OCI-LY1 (cell line): ENCODE data around the gene FSTL5.

Experiments
- H2AFZ ChIP-seq: fragments of 200-600 bp; sonication (generic), shearing (Covaris generic); 2 replicates; pipeline ENCODE4 v1.6.0; 2014; ENCODE audit warnings: antibody characterized with exemption, mild to moderate bottlenecking, low read length
- H3F3A ChIP-seq: fragments of 200-600 bp; sonication (generic), shearing (Covaris generic); 2 replicates; pipeline ENCODE4 v1.6.0; 2014; ENCODE audit warnings: mild to moderate bottlenecking, antibody characterized with exemption, low read length, moderate library complexity; ENCODE audit not compliant: insufficient read depth
- H3K27ac ChIP-seq: fragments of 200-600 bp; sonication (generic); 2 replicates; pipeline ENCODE4 v1.5.1; 2014; ENCODE audit warnings: low read length, mixed run types, mild to moderate bottlenecking, low read depth; ENCODE audit not compliant: poor library complexity, severe bottlenecking
- H3K27me3 ChIP-seq: fragments of 200-600 bp; sonication (generic); 2 replicates; pipeline ENCODE4 v1.6.0; 2014; ENCODE audit warnings: antibody characterized with exemption, mild to moderate bottlenecking, low read length, moderate library complexity; ENCODE audit not compliant: insufficient read depth
- H3K36me3 ChIP-seq: fragments of 200-600 bp; sonication (generic); 2 replicates; pipeline ENCODE4 v1.6.1; 2014; ENCODE audit warnings: mild to moderate bottlenecking, antibody characterized with exemption, low read length, moderate library complexity, mixed read lengths; ENCODE audit not compliant: insufficient read depth
- H3K4me1 ChIP-seq: fragments of 200-600 bp; sonication (generic); 2 replicates; pipeline ENCODE4 v1.5.1; 2014; ENCODE audit warnings: mild to moderate bottlenecking, low read length, moderate library complexity; ENCODE audit not compliant: insufficient read depth, severe bottlenecking
- H3K4me2 ChIP-seq: fragments of 200-600 bp; sonication (generic), shearing (Covaris generic); 2 replicates; pipeline ENCODE4 v1.6.1; 2014; ENCODE audit warnings: low read length
- H3K4me3 ChIP-seq: fragments of 200-600 bp; sonication (generic); 2 replicates; pipeline ENCODE4 v1.5.1; 2014; ENCODE audit warnings: low read length, low read depth, mild to moderate bottlenecking, mixed read lengths; ENCODE audit not compliant: poor library complexity, severe bottlenecking
- H3K79me2 ChIP-seq: fragments of 200-600 bp; shearing (Covaris generic); 2 replicates; pipeline ENCODE4 v1.6.1; 2016; ENCODE audit warnings: mixed run types, low read length, mixed read lengths; ENCODE audit not compliant: insufficient read depth
- H3K9ac ChIP-seq: fragments of 200-600 bp; sonication (generic), shearing (Covaris generic); 2 replicates; pipeline ENCODE4 v1.6.1; 2014; ENCODE audit warnings: mild to moderate bottlenecking, low read length, mixed read lengths
- H3K9me2 ChIP-seq: fragments of 200-600 bp; sonication (generic), shearing (Covaris generic); 2 replicates; pipeline ENCODE4 v1.6.1; 2014; ENCODE audit warnings: low read depth, mild to moderate bottlenecking, low read length, mixed read lengths
- H3K9me3 ChIP-seq: fragments of 200-600 bp; shearing (Covaris generic); 2 replicates; pipeline ENCODE4 v1.6.1; 2014; ENCODE audit warnings: low read length, mixed read lengths
- H4K20me1 ChIP-seq: fragments of 200-600 bp; sonication (generic), shearing (Covaris generic); 2 replicates; pipeline ENCODE4 v1.6.0; 2016; ENCODE audit warnings: mild to moderate bottlenecking, low read length; ENCODE audit not compliant: insufficient read depth
- CTCF ChIP-seq: fragments of 200-600 bp; sonication (generic), shearing (Covaris generic); IDR thresholded peaks from 2 replicates; pipeline ENCODE4 v1.5.1; 2017; ENCODE audit warnings: mild to moderate bottlenecking, antibody characterized with exemption, low read length, moderate library complexity, mixed read lengths
- EZH2 ChIP-seq: fragments of 200-600 bp; sonication (generic), shearing (Covaris generic); IDR thresholded peaks from 2 replicates; pipeline ENCODE4 v1.8.0; 2017; ENCODE audit warnings: borderline replicate concordance, mixed run types, mild to moderate bottlenecking, antibody characterized with exemption, low read length, moderate library complexity, mixed read lengths

Gene FSTL5

GRCh38 chr4:161892951-161893350 is 270.8 kb downstream of the FSTL5 start:
- no peaks in the 10 kb centered on the region for H3K79me2 ChIP-seq
- no peaks in the 10 kb centered on the region for H3K9me2 ChIP-seq
- no peaks in the 10 kb centered on the region for H3K27me3 ChIP-seq

GRCh38 chr4:161883157-161883556 is 280.6 kb downstream of the FSTL5 start:
- Histone ChIP-seq H3K9me2 (no peaks in the 10 kb centered on the region), H3F3A (no peaks in the 10 kb centered on the region), H4K20me1 (no peaks in the 10 kb centered on the region), H3K27ac (no peak overlapping the region), H2AFZ (no peak overlapping the region), H3K27me3 (no peaks in the 10 kb centered on the region), H3K9ac (no peak overlapping the region), H3K4me1 (no peaks in the 10 kb centered on the region), H3K4me2 (no peak overlapping the region), H3K4me3 (no peak overlapping the region), H3K9me3 (no peaks in the 10 kb centered on the region), H3K36me3 (no peaks in the 10 kb centered on the region), H3K79me2 (no peaks in the 10 kb centered on the region)
- TF ChIP-seq EZH2 = no peak
- TF ChIP-seq CTCF = no peak

More at GRCh38 chr4:161892951-161893350, 270.8 kb downstream of the FSTL5 start:
- Histone ChIP-seq H3K4me3 (no peak overlapping the region), H3K4me1 (no peaks in the 10 kb centered on the region), H2AFZ (no peak overlapping the region), H3F3A (no peaks in the 10 kb centered on the region), H3K27ac (no peak overlapping the region), H3K4me2 (no peak overlapping the region), H4K20me1 (no peaks in the 10 kb centered on the region), H3K36me3 (no peaks in the 10 kb centered on the region), H3K9ac (no peak overlapping the region), H3K9me3 (no peaks in the 10 kb centered on the region)
- TF ChIP-seq EZH2 = no peak
- TF ChIP-seq CTCF = no peak

- no peaks in the 10 kb centered on the region for H3K9me3 ChIP-seq
- no peak overlapping the region for H3K4me2 ChIP-seq
- no peaks in the 10 kb centered on the region for H3K36me3 ChIP-seq
- H2AFZ ChIP-seq = no peak overlapping the region
- no peaks in the 10 kb centered on the region for H3K27me3 ChIP-seq
- no peak overlapping the region for H3K4me3 ChIP-seq
- no peak for TF ChIP-seq CTCF
- TF ChIP-seq EZH2 = no peak
- no peaks in the 10 kb centered on the region for H4K20me1 ChIP-seq
- no peaks in the 10 kb centered on the region for H3K79me2 ChIP-seq
- no peaks in the 10 kb centered on the region for H3K9me2 ChIP-seq
- H3K4me1 ChIP-seq = no peaks in the 10 kb centered on the region
- H3F3A ChIP-seq = no peaks in the 10 kb centered on the region
- no peak overlapping the region for H3K27ac ChIP-seq
- H3K9ac ChIP-seq = no peak overlapping the region
These were observed 282.4 kb downstream of the FSTL5 start for GRCh38 chr4:161881370-161881769.
